GM21526 (cell line): ENCODE results near the gene AHCYL2.
"Not testable (repeated sequence)": the region's sequence is repeated elsewhere in the genome, so short reads cannot be mapped to it uniquely, and the experiment has no call there.

ENCODE experiments used
- ATAC-seq: cut with Tn5 transposase; IDR thresholded peaks from one replicate; pipeline ENCODE4 v1.9.1; 2021; ENCODE audit warnings: moderate library complexity; ENCODE audit not compliant: unreplicated experiment, low FRiP score

The AHCYL2 gene

DNA sequence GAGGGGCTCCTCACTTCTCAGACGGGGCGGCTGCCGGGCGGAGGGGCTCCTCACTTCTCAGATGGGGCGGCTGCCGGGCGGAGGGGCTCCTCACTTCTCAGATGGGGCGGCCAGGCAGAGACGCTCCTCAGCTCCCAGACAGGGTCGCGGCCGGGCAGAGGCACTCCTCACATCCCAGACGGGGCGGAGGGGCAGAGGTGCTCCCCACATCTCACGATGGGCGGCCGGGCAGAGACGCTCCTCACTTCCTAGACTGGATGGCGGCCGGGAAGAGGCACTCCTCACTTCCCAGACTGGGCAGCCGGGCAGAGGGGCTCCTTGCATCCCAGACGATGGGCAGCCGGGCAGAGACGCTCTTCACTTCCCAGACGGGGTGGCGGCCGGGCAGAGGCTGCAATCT is 251.6 kb downstream of the AHCYL2 start:
- not testable (repeated sequence) for ATAC-seq
